GM21367 (cell line): ENCODE results near the gene GPR183.

Source experiments
- ATAC-seq: cut with Tn5 transposase; IDR thresholded peaks from one replicate; pipeline ENCODE4 v1.9.1; 2021; ENCODE audit not compliant: unreplicated experiment

GPR183 gene

GRCh38 chr13:99313501-99313900, 6.3 kb upstream of the GPR183 start:
- ATAC-seq = no peak

- ATAC-seq = no peak
These were observed 5.3 kb upstream of the GPR183 start for GRCh38 chr13:99312493-99312883.

GRCh38 chr13:99311748-99312492, 4.7 kb upstream of the GPR183 start:
- no peak for ATAC-seq

GRCh38 chr13:99311137-99311536, 3.9 kb upstream of the GPR183 start:
- ATAC-seq = no peak

GRCh38 chr13:99310382-99311031, 3.3 kb upstream of the GPR183 start:
- ATAC-seq = no peak

GRCh38 chr13:99308471-99309087, 1.4 kb upstream of the GPR183 start:
- no peak for ATAC-seq

GRCh38 chr13:99307648-99308339, 595 bp upstream of the GPR183 start:
- ATAC-seq = peak; percentile 33

- no peak for ATAC-seq
These were observed 1.6 kb downstream of the GPR183 start for GRCh38 chr13:99305566-99305965.

- no peak for ATAC-seq
These were observed 2.0 kb downstream of the GPR183 start for GRCh38 chr13:99305158-99305557.

- no peak for ATAC-seq
These were observed 2.7 kb downstream of the GPR183 start for GRCh38 chr13:99304541-99304940.

- ATAC-seq = no peak
These were observed 3.2 kb downstream of the GPR183 start for GRCh38 chr13:99303863-99304521.

GRCh38 chr13:99302637-99303505, 4.3 kb downstream of the GPR183 start:
- ATAC-seq = no peak

GRCh38 chr13:99301913-99302636, 5.1 kb downstream of the GPR183 start:
- no peak for ATAC-seq

GRCh38 chr13:99301056-99301838, 6.0 kb downstream of the GPR183 start:
- ATAC-seq = no peak

GRCh38 chr13:99299920-99300341, 7.3 kb downstream of the GPR183 start:
- no peak for ATAC-seq

- no peak for ATAC-seq
These were observed 7.8 kb downstream of the GPR183 start for GRCh38 chr13:99299256-99299919.

GRCh38 chr13:99298056-99298455, 9.1 kb downstream of the GPR183 start:
- ATAC-seq = no peak

- no peak for ATAC-seq
These were observed 9.9 kb downstream of the GPR183 start for GRCh38 chr13:99297331-99297730.
